Activated naive CD8-positive, alpha-beta T cell treated with anti-CD3 and anti-CD28 coated beads for 36 hours (primary cell): ENCODE measurements around the gene POU3F2. TPM values are rescaled to one million over a fixed set of nuclear protein-coding genes. Genes with fewer than 3 reads are reported as not detected.

Experiments
- total RNA-seq, 2 experiments: library from RNA; stranded (reverse); gene quantifications; one replicate each; pipeline ENCODE4 v1.2.3, GENCODE V29; 2021

POU3F2 gene
- total RNA-seq, 2 experiments from 2014 or later: not detected

Other genes starting within 250 kb of the POU3F2 start
- gene FBXL4, start 113.4 kb downstream of the POU3F2 start, total RNA-seq: 10 to 100 TPM; 12.8 to 13.3 TPM